ENCODE measurements around the gene TRPM1.
"Not testable (repeated sequence)": the region's sequence is repeated elsewhere in the genome, so short reads cannot be mapped to it uniquely, and the experiment has no call there.

TRPM1 gene

DNA sequence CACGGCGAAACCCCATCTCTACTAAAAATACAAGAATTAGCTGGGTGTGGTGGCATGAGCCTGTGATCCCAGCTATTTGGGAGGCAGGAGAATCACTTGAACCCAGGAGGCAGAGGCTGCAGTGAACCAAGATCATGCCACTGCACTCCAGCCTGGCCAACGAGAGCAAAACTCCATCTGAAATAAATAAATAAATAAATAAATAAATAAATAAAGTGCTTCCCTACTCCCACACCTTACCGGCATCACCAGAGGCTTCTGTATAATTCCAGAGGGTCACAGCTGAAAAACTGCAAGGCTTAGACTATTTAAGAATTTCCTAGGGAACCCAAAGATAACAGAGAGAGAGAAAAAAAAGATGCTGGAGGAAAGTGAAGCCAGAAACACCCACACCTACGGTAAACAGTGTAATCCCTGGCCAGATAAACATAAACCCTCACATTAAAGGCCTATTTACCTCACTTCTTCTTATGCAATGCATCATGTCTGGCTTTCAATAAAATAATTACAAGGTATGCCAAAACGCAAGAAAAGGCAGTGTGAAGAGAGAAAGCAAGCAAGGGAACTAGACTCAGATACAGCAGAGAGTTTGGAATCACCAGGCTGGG is 15.0 kb upstream of the TRPM1 start:
- DNase-seq: no peak

- no peak for DNase-seq
These were observed 9.6 kb upstream of the TRPM1 start for GRCh38 chr15:31111091-31111647.

DNA sequence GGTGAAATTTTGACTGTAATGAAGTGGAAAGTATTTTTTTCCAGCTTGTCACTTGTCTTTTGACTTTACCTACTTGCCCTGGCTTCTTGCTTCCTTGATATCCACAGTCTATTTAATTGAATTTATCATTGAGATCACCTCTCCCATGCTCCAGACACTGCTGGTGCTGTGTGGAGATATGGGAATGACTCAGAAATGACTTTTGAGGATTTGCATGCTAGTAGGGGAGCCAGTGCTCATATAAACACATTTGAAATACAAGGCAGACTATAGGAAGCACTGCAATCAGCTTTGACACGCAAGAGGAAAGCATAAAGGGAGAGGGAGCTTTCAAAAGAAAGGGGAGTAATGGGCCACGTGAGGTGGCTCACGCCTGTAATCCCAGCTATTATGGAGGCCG is 7.3 kb upstream of the TRPM1 start:
- DNase-seq: no peak

- DNase-seq: no peak
These were observed 5.2 kb upstream of the TRPM1 start for GRCh38 chr15:31106495-31107300.

DNA sequence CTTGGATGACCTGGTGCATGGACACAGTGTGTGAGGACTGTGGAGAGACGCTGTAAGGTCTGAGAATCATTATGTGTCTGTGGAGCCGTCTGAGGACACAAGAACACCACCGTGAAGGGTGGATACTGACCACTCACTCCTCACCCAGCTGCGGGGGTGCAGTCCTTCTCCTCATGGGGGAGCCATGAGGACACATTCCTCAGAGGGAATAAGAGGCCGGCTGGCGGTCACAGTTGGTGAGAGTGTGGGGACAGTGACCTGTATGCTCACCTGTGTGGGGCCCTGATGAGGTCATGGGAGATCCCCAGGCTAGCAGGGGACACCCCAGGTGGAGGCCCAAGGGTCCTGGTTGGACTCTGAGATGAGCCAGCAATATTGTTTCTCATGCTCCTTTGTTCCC is 2.5 kb upstream of the TRPM1 start:
- no peak for DNase-seq

DNA sequence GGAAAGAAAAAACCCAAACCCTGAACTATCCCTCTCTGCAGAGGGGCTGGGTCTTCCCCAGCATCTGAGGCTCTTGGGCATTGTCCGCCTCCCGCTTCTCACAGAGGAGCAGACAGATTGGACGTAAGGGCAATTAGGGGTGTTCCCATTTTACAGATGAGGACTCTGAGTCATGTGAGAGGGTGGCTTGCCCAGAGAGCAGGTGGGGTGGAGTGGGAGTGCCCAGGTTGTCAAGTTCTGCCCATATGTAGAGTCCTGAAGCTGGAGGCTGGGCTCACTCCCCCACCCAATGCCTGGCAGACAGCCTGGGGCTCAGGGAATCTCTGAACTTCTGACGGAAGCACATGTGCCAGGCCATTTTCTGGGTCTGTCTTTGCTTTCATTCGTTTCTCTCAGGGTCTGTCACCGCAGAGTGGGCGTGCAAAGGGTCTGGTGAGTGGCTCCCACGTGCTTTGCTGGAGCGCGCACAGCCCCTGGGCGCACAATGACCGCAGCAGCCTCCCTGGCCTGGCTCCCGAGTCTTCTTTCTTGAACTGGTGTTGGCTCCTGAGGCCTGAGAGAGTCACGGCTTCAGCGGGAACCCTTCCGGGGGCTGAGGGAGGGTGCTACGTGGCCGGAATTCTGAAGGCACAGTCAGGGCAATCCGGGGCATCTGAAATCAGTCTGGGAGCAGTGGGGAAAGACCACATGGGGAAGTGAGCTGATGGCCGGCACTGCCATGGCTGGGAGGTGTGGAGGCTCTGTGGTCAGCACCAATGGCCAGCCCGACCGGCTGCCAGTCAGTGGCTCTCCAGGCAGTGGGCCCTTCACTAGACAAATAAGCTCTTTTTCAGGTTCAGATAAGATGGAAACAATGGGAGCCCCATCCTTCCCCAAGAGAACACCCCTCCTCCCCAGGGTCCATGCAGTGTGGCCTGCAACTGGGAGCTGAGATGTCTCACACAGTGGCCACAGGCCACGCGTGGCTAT is 1.1 kb upstream of the TRPM1 start:
- DNase-seq: no peak

GRCh38 chr15:31102039-31102321 is 455 bp upstream of the TRPM1 start:
- DNase-seq: no peak

GRCh38 chr15:31100738-31101137 is 787 bp downstream of the TRPM1 start:
- no peak for DNase-seq

GRCh38 chr15:31098953-31099740 is 2.4 kb downstream of the TRPM1 start:
- DNase-seq: no peak

- DNase-seq: no peak
These were observed 3.0 kb downstream of the TRPM1 start for GRCh38 chr15:31098491-31098917.

DNA sequence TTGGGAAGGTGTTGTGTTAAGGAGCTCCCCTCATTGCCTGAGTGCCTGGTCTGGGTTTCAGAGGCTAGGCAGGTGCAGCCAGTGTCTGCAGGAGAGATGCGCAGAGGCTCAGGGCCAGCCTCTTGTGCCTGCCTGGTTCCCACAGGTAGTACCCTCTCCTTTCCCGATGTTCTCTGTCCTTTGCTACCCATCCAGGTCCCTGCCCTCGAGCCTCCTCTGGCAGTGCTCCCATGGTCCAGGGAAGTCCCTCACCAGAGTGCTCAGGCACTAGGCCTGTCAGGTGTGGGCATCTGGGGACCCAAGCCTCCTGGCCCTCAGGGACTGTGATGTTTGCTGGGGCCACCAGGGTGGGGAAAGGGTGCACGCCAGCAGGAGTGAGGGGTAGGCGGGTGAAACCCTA is 5.0 kb downstream of the TRPM1 start:
- DNase-seq: no peak

DNA sequence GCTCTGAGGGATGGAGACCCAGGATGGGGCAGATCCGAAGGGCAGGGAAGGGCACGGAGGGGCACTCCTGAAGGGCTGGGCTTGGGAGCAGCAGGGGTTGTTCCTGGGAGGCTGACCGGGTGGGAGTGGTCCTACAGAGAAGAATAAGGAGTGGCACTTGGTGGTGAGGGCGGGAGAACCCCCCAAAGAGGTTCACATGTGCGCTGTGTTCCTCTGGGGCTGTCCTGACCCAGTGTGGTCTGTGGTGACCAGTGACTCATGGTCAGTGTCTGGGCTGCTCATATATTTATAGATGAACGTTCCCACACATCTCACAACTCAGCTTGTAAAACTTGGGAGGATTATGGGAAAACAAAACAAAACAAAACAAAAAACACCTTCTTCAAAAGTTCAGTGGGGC is 10.0 kb downstream of the TRPM1 start:
- DNase-seq: no peak

- DNase-seq: no peak
These were observed 10.8 kb downstream of the TRPM1 start for GRCh38 chr15:31090766-31091165.

GRCh38 chr15:31089368-31090047 is 12.0 kb downstream of the TRPM1 start:
- no peak for DNase-seq

- no peak for DNase-seq
These were observed 12.7 kb downstream of the TRPM1 start for GRCh38 chr15:31088672-31089367.

DNA sequence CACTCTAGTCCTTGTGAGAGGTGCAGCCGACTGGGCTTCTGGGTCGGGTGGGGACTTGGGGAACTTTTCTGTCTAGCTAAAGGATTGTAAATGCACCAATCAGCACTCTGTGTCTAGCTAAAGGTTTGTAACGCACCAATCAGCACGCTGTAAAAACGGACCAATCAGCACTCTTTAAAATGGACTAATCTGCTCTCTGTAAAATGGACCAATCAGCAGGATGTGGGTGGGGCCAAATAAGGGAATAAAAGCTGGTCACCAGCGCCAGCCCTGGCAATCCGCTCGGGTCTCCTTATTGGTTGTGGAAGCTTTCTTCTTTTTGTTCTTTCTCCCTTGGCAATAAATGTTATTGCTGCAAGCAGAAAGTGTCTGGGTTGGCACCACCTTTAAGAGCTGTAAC is 13.5 kb downstream of the TRPM1 start:
- not testable (repeated sequence) for DNase-seq

DNA sequence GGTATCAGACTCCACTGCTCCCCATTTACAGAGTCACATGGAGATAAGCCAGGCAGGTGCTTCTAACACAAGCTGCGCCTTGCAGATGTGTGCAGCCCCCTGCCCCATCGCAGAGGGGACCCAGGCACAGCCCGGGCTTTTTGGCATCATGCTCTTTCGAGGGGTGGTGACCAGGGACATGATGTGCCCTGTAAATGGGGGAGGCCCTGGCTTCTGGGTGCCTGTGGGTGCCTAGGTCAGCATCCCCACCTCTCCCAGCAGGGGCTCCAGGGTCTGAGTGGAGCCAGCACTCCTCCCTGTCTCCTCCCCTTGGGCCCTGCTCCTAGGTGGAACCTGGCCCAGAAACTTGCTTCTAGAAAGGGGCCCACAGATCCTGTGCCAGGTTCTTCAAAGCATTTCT is 15.2 kb downstream of the TRPM1 start:
- DNase-seq: no peak

DNA sequence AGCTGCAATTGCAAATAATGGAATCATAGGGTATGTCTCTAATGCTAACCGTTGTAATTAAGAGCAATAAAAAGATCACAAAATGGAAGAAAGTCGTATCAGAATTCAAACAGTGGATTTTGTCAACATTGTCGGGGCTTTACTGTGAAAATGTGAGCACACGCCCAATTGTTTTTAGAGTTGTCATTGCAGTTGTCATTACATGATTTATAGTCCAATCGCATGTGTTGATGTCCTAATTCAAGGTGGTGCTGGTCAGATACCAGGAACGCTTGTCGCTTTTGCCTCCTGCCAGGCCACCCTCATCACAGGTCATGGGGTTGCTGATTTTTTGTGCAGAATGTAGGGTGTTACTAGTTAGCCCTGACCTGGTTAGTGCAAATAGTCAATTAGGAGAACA is 16.2 kb downstream of the TRPM1 start:
- no peak for DNase-seq

GRCh38 chr15:31084176-31084575 is 17.3 kb downstream of the TRPM1 start:
- DNase-seq: no peak

GRCh38 chr15:31083370-31083780 is 18.1 kb downstream of the TRPM1 start:
- no peak for DNase-seq

- no peak for DNase-seq
These were observed 18.7 kb downstream of the TRPM1 start for GRCh38 chr15:31082771-31083369.

Data from stimulated activated CD4-positive, alpha-beta T cell treated with anti-CD3 and anti-CD28 coated beads, Interleukin-12 subunit alpha, Interleukin-12 subunit beta, amount 100 ng/mL, for 4 hours (primary cell).